ENCODE measurements around the gene MORC4.

Gene MORC4

GRCh38 chrX:106959901-106960300 lies 40.1 kb downstream of the MORC4 start:
- Mint-ChIP-seq H3K27me3 (ENCODE audit: low read depth) (no peaks in the 10 kb centered on the region), H3K9me3 (peaks cover 6% of the 10 kb centered on the region), H3K36me3 (ENCODE audit: low read depth) (peaks cover 13% of the 10 kb centered on the region), H3K4me1 (no peaks in the 10 kb centered on the region), H3K4me3 (no peak overlapping the region), H3K27ac (no peak overlapping the region)
- TF ChIP-seq CTCF (IDR thresholded peaks at IDR 0.05; ENCODE audit: unreplicated experiment in 3 of 3): peak; percentile 37 to 50 (median 43)

- Mint-ChIP-seq H3K4me3 (no peak overlapping the region), H3K27ac (no peak overlapping the region), H3K27me3 (ENCODE audit: low read depth) (no peaks in the 10 kb centered on the region), H3K9me3 (no peaks in the 10 kb centered on the region), H3K36me3 (ENCODE audit: low read depth) (peaks cover 4% of the 10 kb centered on the region), H3K4me1 (no peaks in the 10 kb centered on the region)
- TF ChIP-seq CTCF (IDR thresholded peaks at IDR 0.05; ENCODE audit: unreplicated experiment in 3 of 3): no peak
These were observed 42.2 kb downstream of the MORC4 start for GRCh38 chrX:106957856-106958255.

GRCh38 chrX:106955004-106955772 lies 44.8 kb downstream of the MORC4 start:
- no peaks in the 10 kb centered on the region for H3K27me3 Mint-ChIP-seq (ENCODE audit: low read depth)
- peak overlapping the region in 1 of 3 experiments; percentile 17 for H3K27ac Mint-ChIP-seq
- no peak overlapping the region for H3K4me3 Mint-ChIP-seq
- no peaks in the 10 kb centered on the region for H3K4me1 Mint-ChIP-seq
- peaks cover 4% of the 10 kb centered on the region for H3K36me3 Mint-ChIP-seq (ENCODE audit: low read depth)
- no peaks in the 10 kb centered on the region for H3K9me3 Mint-ChIP-seq
- TF ChIP-seq CTCF (IDR thresholded peaks at IDR 0.05; ENCODE audit: unreplicated experiment in 3 of 3): no peak

- no peaks in the 10 kb centered on the region for H3K4me1 Mint-ChIP-seq
- H3K27ac Mint-ChIP-seq: no peak overlapping the region
- no peaks in the 10 kb centered on the region for H3K27me3 Mint-ChIP-seq (ENCODE audit: low read depth)
- no peak overlapping the region for H3K4me3 Mint-ChIP-seq
- no peaks in the 10 kb centered on the region for H3K9me3 Mint-ChIP-seq
- no peak for TF ChIP-seq CTCF (IDR thresholded peaks at IDR 0.05; ENCODE audit: unreplicated experiment in 3 of 3)
- peaks cover 4% of the 10 kb centered on the region for H3K36me3 Mint-ChIP-seq (ENCODE audit: low read depth)
These were observed 46.0 kb downstream of the MORC4 start for GRCh38 chrX:106954041-106954440.

- Mint-ChIP-seq H3K27ac (no peak overlapping the region), H3K4me1 (no peaks in the 10 kb centered on the region), H3K9me3 (no peaks in the 10 kb centered on the region), H3K27me3 (ENCODE audit: low read depth) (no peaks in the 10 kb centered on the region), H3K4me3 (no peak overlapping the region), H3K36me3 (ENCODE audit: low read depth) (peaks cover 4% of the 10 kb centered on the region)
- peak; percentile 32 to 56 (median 42) for TF ChIP-seq CTCF (IDR thresholded peaks at IDR 0.05; ENCODE audit: unreplicated experiment in 3 of 3)
These were observed 47.0 kb downstream of the MORC4 start for GRCh38 chrX:106952988-106953387.

- Mint-ChIP-seq H3K4me3 (no peak overlapping the region), H3K36me3 (ENCODE audit: low read depth) (no peaks in the 10 kb centered on the region), H3K27ac (no peak overlapping the region), H3K4me1 (no peaks in the 10 kb centered on the region), H3K9me3 (no peaks in the 10 kb centered on the region), H3K27me3 (ENCODE audit: low read depth) (no peaks in the 10 kb centered on the region)
- TF ChIP-seq CTCF (IDR thresholded peaks at IDR 0.05; ENCODE audit: unreplicated experiment in 3 of 3): no peak
These were observed 47.5 kb downstream of the MORC4 start for GRCh38 chrX:106952538-106952937.
